SK-N-SH treated with all-trans-retinoic acid at 6 μM for 48 hours (cell line): ENCODE results near the gene ENTREP3.
A peak's percentile ranks its signal among the peaks of the same experiment; 100 is the strongest.
"Not testable (repeated sequence)": the region's sequence is repeated elsewhere in the genome, so short reads cannot be mapped to it uniquely, and the experiment has no call there.

ENCODE experiments used
- ATAC-seq: fragments of 200-7000 bp; cut with Tn5 transposase; 3 replicates; pipeline ENCODE4 v1.9.1; 2020; ENCODE audit warnings: mild to moderate bottlenecking, moderate library complexity
- ARNTL ChIP-seq: fragments of 450-650 bp; formaldehyde crosslinking; IDR thresholded peaks from 2 replicates; pipeline ENCODE4 v1.5.0; 2020; ENCODE audit warnings: low read depth, mild to moderate bottlenecking, moderate library complexity, borderline replicate concordance
- BACH2 ChIP-seq: fragments of 250-450 bp; sonication (Bioruptor Pico); IDR thresholded peaks from 2 replicates; pipeline ENCODE4 v1.9.0; 2021; ENCODE audit warnings: mild to moderate bottlenecking, borderline replicate concordance
- CSDC2 ChIP-seq: fragments of 250-450 bp; sonication (Bioruptor Pico); IDR thresholded peaks from 2 replicates; pipeline ENCODE4 v1.5.0; 2020; ENCODE audit warnings: mild to moderate bottlenecking, moderate library complexity
- GLIS3 ChIP-seq: fragments of 250-450 bp; sonication (Bioruptor Pico); IDR thresholded peaks from 2 replicates; pipeline ENCODE4 v1.5.0; 2020; ENCODE audit warnings: mild to moderate bottlenecking, moderate library complexity
- ISL1 ChIP-seq: fragments of 250-450 bp; sonication (Bioruptor Pico); IDR thresholded peaks from 2 replicates; pipeline ENCODE4 v2.1.2; 2022; ENCODE audit warnings: mild to moderate bottlenecking, moderate library complexity
- PPARA ChIP-seq: fragments of 250-450 bp; sonication (Bioruptor Pico); IDR thresholded peaks from 2 replicates; pipeline ENCODE4 v1.5.0; 2020; ENCODE audit warnings: mild to moderate bottlenecking, borderline replicate concordance
- SNAI2 ChIP-seq: fragments of 250-450 bp; sonication (Bioruptor Pico); IDR thresholded peaks from 2 replicates; pipeline ENCODE4 v1.5.0; 2020; ENCODE audit warnings: mild to moderate bottlenecking, moderate library complexity
- TCF4 ChIP-seq: fragments of 250-450 bp; sonication (Bioruptor Pico); IDR thresholded peaks from 2 replicates; pipeline ENCODE4 v1.8.0; 2021; ENCODE audit warnings: mild to moderate bottlenecking, moderate library complexity, borderline replicate concordance
- TOX ChIP-seq: fragments of 250-450 bp; sonication (Bioruptor Pico); IDR thresholded peaks from 2 replicates; pipeline ENCODE4 v1.8.0; 2021; ENCODE audit warnings: mild to moderate bottlenecking, moderate library complexity, borderline replicate concordance
- ZC3H10 ChIP-seq: fragments of 250-450 bp; sonication (Bioruptor Pico); IDR thresholded peaks from 2 replicates; pipeline ENCODE4 v1.5.1; 2021; ENCODE audit warnings: mild to moderate bottlenecking, moderate library complexity
- ZFP3 ChIP-seq: fragments of 250-450 bp; sonication (Bioruptor Pico); IDR thresholded peaks from 2 replicates; pipeline ENCODE4 v1.5.0; 2020; ENCODE audit warnings: mild to moderate bottlenecking, moderate library complexity
- ZNF70 ChIP-seq: fragments of 450-650 bp; formaldehyde crosslinking; IDR thresholded peaks from 2 replicates; pipeline ENCODE4 v1.5.0; 2020; ENCODE audit warnings: mild to moderate bottlenecking, moderate library complexity
- ZNF8 ChIP-seq: fragments of 450-650 bp; formaldehyde crosslinking; IDR thresholded peaks from 2 replicates; pipeline ENCODE4 v1.5.0; 2020; ENCODE audit warnings: mild to moderate bottlenecking, moderate library complexity
- TF ChIP-seq, protein P1 (sequence below): fragments of 250-450 bp; sonication (Bioruptor Pico); IDR thresholded peaks from 2 replicates; pipeline ENCODE4 v1.5.1; 2021; ENCODE audit warnings: mild to moderate bottlenecking, moderate library complexity
- TF ChIP-seq, protein P2 (sequence below): fragments of 250-450 bp; sonication (Bioruptor Pico); IDR thresholded peaks from 2 replicates; pipeline ENCODE4 v1.8.0; 2021; ENCODE audit warnings: low read depth, mild to moderate bottlenecking, moderate library complexity, borderline replicate concordance
- TF ChIP-seq, protein P3 (sequence below): fragments of 250-450 bp; sonication (Bioruptor Pico); IDR thresholded peaks from 2 replicates; pipeline ENCODE4 v1.5.1; 2020; ENCODE audit warnings: low read depth, mild to moderate bottlenecking, moderate library complexity

ENTREP3 gene

DNA sequence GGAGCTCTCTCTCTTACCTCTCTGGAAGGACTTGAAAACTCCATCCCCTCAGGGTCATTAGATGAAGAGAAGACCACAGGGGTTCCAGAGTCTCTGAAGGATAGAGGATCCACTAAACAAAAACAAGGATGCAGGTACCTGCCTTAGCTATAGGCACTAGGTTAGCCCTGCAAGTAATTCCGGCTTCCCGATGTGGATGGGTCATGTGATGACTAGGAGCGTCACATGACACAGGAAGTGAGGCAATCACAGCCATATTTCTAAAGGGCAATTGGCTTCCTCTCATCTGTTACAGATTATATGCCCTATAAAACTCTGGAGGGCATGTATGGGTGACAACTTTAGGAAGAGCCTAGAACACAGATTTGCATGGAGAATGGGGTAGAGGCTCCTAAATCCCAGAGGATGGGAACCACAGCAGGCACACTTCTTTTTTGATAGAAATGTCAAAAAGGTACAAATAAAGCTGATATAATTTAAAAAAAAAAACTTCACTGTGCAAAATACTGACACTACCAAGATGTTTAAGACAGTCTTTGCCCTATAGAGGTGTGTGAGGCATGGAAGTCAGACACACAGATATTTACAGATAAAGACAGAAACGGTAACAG lies 14.1 kb downstream of the ENTREP3 start:
- TF ChIP-seq, protein P1, sequence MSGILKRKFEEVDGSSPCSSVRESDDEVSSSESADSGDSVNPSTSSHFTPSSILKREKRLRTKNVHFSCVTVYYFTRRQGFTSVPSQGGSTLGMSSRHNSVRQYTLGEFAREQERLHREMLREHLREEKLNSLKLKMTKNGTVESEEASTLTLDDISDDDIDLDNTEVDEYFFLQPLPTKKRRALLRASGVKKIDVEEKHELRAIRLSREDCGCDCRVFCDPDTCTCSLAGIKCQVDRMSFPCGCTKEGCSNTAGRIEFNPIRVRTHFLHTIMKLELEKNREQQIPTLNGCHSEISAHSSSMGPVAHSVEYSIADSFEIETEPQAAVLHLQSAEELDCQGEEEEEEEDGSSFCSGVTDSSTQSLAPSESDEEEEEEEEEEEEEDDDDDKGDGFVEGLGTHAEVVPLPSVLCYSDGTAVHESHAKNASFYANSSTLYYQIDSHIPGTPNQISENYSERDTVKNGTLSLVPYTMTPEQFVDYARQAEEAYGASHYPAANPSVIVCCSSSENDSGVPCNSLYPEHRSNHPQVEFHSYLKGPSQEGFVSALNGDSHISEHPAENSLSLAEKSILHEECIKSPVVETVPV: no peak
- peak; percentile 46; the same call in 1 of the 2 replicates for TF ChIP-seq TCF4 (CRISPR knock-in tag)
- ATAC-seq: peak; percentile 48

DNA sequence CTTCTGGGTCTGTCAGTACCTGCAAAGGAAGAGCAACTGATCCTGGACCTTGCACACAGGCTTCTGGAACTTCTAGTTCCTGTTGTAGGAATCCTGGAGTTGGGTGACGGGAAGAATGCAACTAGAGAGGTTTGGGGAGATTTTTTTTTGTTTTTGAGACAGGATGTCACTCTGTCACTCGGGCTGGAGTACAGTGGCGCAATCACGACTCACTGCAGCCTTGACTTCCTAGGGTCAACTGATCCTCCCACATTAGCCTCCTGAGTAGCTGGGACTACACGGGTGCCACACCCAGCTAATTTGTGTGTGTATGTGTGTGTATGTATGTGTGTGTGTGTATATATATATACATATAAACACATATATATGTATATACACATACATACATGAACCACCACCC lies 18.8 kb downstream of the ENTREP3 start:
- no peak for TF ChIP-seq ZC3H10 (CRISPR knock-in tag)
- no peak for TF ChIP-seq ISL1
- TF ChIP-seq PPARA (CRISPR knock-in tag): no peak
- no peak for TF ChIP-seq SNAI2 (CRISPR knock-in tag)
- TF ChIP-seq, protein P2, sequence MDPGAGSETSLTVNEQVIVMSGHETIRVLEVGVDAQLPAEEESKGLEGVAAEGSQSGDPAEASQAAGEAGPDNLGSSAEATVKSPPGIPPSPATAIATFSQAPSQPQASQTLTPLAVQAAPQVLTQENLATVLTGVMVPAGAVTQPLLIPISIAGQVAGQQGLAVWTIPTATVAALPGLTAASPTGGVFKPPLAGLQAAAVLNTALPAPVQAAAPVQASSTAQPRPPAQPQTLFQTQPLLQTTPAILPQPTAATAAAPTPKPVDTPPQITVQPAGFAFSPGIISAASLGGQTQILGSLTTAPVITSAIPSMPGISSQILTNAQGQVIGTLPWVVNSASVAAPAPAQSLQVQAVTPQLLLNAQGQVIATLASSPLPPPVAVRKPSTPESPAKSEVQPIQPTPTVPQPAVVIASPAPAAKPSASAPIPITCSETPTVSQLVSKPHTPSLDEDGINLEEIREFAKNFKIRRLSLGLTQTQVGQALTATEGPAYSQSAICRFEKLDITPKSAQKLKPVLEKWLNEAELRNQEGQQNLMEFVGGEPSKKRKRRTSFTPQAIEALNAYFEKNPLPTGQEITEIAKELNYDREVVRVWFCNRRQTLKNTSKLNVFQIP: no peak
- no peak for TF ChIP-seq TCF4 (CRISPR knock-in tag)
- TF ChIP-seq ZNF70 (CRISPR knock-in tag): no peak
- TF ChIP-seq, protein P3, sequence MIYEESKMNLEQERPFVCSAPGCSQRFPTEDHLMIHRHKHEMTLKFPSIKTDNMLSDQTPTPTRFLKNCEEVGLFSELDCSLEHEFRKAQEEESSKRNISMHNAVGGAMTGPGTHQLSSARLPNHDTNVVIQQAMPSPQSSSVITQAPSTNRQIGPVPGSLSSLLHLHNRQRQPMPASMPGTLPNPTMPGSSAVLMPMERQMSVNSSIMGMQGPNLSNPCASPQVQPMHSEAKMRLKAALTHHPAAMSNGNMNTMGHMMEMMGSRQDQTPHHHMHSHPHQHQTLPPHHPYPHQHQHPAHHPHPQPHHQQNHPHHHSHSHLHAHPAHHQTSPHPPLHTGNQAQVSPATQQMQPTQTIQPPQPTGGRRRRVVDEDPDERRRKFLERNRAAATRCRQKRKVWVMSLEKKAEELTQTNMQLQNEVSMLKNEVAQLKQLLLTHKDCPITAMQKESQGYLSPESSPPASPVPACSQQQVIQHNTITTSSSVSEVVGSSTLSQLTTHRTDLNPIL: no peak
- no peak for TF ChIP-seq CSDC2
- no peak for ATAC-seq

DNA sequence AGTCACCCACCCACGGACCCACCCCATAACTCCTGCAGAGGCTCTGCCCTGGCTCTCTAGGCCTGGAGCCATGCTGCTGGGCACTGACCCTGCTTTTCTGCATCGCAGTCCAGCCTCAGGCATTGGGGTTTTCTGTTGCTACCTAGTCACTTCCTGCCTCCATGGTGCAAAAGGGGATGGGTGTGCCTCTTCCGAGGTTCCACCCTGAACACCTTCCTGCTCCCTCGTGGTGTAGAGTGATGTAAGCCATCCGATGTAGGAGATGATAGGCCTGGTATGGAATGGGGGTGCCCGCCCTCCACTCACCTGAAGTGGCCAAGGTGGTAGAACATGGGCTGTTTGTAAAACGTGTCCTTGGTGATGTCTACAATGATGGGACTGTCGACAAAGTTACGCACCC lies 19.9 kb downstream of the ENTREP3 start:
- not testable (repeated sequence) for ATAC-seq

DNA sequence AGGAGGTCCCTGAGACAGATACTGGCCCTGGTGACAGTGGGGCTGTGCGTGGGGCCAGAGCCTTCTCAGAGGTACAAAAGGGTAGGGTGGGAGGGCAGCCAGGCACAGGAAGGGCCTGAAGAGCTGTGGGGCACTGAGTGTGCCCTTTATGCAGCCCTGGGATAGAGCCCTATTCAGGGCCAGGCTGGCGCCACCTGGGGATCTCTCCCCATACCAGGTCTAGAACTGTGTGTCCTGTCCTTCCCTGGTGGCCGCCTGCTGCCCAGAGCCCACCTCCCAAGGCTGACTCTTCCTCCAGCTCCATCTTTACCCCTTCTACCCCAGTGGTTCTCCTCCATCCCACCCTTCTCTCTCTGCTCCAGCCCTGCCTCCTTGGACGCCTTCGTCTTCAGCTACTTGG lies 21.8 kb downstream of the ENTREP3 start:
- peak; percentile 7 for ATAC-seq

DNA sequence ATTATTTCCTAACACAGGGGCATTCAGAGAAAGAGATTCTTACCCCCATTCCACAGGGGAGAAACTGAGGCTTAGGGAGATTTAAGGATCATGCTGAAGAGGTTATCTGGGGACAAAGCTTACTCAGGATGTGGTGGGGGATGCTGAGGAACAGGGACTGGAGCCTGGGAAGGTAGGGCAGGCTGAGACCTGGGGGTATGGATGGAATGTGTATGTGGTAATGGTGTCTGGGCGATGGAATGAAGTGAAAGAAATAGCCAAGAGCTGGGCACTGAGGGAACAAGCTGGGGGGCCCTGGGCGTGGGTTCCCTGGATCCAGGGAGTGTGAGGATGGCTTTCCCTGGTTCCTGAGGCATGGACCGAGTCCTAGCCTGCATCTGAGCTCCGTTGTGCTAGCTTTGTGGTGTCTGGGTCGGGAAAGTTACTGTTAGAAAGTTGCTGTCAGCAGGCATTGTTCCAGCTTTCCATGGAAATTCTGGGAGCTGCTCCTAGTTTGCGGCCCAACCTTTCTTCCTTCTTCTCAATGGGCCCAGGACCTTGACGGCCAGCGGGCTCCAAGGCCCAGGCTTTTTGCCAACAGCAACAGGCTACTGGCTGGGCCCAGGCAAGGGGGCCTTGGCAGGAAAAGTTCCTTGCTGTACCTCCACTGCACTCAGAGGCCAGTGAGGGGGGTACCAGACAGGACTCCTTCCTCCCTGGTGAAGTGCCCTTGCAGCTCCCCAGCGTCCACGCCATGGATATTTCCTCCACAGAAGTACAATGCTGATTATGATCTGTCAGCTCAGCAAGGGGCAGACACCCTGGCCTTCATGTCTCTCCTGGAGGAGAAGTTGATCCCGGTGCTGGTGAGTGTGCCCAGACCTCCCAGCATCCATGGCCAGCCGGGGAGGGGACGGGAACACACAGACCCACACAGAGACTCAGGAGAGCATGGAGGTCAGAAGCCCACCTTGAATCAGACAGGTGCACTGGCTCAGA lies 23.0 kb downstream of the ENTREP3 start:
- not testable (repeated sequence) for ATAC-seq

DNA sequence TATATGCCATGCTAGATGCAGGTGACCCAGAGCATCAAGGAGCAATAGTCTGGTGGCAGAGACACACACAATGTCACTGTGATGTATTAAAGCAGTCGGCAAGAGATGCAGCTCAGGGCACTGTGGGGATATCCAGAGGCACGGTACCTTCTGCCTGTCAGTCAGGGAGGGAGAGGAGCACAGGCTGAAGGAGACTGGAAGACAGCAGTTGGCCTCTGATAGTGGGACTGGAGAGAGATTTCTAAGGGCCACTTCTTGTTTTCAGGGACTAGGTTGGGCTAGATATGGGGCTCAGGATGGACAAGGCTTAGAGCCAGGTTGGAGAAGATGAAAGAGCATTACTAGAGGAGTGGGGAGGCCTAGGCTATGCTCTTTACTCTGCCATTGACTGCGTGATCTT lies 24.0 kb downstream of the ENTREP3 start:
- ATAC-seq: not testable (repeated sequence)

DNA sequence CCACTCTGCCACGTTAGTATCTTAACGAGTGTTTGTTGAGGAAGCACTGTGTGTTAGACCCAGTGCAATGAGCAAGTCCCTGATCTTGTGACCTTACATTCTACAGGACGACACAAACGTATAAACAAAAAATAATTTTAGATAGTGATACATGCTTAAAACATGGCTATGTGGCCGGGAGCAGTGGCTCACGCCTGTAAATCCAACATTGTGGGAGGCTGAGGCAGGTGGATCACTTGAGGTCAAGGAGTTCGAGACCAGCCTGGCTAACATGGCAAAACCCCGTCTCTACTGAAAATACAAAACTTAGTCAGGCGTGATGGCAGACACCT lies 27.2 kb downstream of the ENTREP3 start:
- TF ChIP-seq PPARA (CRISPR knock-in tag) (no peak), ARNTL (CRISPR knock-in tag) (no peak), SNAI2 (CRISPR knock-in tag) (no peak), ZC3H10 (CRISPR knock-in tag) (no peak), ZFP3 (CRISPR knock-in tag) (no peak), TCF4 (CRISPR knock-in tag) (no peak), ZNF8 (no peak), BACH2 (CRISPR knock-in tag) (no peak), TOX (CRISPR knock-in tag) (no peak), ZNF70 (CRISPR knock-in tag) (no peak; the same call in 1 of the 2 replicates), GLIS3 (CRISPR knock-in tag) (no peak), CSDC2 (no peak)
- TF ChIP-seq, protein P2: no peak
- TF ChIP-seq, protein P3: no peak
- no peak for ATAC-seq
